Eye (tissue), 1 donor: ENCODE results near the gene FOXP1.

Experiments
- DNase-seq: peaks from one replicate; pipeline ENCODE4 v3.0.0-alpha.2; 2015

The FOXP1 gene

GRCh38 chr3:71111784-71112440 is 471.6 kb downstream of the FOXP1 start:
- no peak for DNase-seq

DNA sequence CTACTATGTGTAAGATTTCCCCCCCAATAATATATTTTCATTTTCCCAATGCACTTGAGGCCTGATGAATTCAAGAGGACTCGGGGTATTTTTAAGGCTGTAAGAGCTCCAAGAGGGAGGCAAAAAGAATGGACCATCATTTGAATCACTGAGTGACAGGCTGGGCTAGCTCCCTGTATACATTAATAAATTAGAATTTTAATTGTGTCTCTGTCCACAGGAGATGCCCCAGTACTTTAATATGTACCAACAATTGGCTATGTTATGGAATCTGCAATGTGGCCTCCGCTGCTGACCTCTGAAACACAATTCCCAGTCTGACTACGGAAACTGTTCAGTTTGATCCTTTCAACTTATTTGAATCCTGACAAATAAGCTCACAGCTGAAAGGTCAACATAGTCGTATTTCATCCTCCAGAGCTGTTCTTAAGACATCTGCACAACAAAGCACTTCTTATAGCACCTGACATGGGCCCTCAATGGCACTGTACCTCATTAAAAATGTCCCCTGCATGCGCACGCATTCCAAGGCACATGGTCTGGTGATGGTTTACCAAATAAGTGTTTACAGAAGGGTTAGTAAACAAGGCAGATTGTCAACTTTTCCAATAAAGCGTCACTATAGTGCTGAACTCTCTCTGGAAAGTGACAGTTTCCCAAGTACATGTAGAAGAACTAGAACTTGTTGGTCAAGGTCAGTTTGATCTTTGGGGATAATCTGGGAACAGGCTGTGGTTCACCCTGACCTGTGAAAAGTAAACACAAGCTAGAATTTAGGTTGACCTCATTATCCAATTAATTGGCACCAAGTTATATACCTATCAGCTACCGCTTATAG is 472.9 kb downstream of the FOXP1 start:
- DNase-seq, result no peak

DNA sequence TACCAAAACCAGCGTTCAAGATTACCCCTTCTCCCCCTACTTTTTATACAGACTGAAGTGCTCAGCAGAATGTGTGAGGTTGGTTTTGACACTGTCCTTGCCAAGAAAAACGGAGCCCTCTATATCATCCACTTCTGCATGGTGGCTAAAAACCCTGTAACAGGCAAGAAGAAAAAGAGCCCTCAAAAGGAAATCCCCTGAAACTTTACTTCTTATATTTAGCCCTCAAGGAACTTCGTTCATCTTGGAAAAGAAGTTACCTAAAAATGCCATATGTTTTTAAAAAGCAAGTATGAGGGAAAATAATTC is 473.6 kb downstream of the FOXP1 start:
- no peak for DNase-seq

DNA sequence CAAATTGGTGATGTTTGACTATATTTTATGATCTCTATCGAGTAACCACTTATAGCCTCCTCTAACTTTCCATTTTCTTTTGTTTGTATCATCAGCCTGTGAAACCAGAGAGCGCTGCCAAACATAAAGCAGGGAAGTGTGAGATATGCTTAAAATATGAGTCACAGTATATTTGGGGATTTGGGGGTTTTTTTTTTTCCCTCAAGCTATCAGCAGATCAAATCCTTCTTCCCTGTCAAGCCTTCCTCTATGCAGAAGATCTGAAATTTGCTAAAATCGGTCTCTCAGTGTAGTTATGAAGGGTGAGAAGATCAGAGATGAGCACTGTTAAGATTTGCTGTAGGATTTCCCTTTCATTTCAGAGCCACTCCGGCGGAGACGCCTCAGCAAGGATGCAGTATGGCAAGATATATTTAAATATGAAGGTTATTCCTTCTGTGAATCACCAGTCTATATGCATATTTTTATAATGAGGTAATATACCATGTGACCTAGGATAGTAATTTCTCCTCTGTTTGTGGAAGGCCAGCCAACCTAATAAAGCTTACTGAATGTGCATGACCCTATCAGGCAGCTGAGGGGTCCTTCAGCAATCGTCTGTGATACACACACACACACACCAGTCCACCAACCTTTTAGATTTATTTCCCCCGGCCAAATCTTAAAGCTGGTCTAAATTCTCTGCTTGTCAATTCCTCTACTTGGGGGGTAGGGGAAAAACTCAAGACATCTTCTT is 474.1 kb downstream of the FOXP1 start:
- peak; percentile 41 for DNase-seq

DNA sequence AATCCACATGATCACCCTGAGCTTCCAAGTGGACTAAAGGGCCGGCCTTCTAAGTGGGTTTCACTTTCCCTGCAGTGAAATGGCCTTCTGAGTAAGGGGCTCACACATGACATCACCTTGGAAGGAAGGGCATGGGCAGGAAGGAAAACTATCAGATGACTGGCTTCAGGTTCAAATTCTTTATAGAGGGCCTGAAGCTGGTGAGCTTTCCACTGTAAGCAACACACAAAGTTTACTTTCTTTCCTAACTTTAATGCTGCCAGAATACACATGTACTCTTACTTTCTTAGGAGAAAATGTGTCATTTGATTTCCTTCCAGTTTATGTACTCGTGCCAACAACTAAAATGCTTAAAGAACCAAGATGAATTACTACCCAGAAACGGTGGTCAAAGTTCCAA is 475.6 kb downstream of the FOXP1 start:
- no peak for DNase-seq

GRCh38 chr3:71104976-71105375 is 478.6 kb downstream of the FOXP1 start:
- no peak for DNase-seq

GRCh38 chr3:71104556-71104955 is 479.0 kb downstream of the FOXP1 start:
- DNase-seq, result no peak

DNA sequence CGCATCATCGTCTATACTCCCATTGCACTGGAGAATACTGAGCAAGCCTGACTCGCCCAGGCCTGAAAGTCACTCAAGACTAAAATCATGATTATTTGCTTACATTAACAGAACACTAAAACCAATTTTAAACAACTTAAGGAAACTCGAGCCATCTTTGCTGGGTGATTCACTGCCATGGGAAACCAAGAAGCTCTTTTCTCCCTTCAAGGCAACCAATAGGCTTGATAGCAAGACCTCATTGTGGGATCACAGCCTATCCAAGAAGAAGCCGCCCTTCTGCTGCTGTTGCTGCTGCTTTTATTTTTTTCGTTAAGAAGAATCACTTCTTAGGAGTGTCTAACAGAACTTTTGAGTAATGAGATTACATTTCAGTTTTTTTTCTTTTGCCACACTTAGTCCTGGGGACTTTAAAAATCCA is 479.4 kb downstream of the FOXP1 start:
- peak; percentile 43 for DNase-seq

GRCh38 chr3:71103430-71103921 is 480.1 kb downstream of the FOXP1 start:
- DNase-seq, result peak; percentile 69

- peak; percentile 76 for DNase-seq
These were observed 481.2 kb downstream of the FOXP1 start for GRCh38 chr3:71102111-71102983.

DNA sequence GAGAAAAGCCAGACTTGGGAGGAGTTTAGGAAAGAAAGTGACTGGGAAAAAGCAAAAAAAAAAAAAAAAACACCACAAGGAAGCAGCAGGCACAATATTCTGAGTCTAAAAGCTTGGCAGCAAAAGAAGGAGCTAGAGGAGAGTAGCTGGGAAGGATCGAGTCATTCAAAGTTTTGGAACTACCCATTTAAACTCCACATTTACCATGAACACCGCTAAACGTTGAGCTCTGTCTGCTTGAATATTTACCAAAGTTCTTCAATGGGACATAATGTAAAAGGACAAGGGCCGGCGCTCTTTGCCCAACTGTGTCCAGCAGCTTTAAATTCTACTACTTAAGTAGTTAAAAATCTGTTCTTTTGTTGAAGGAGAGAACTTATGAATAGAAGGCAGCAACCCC is 481.9 kb downstream of the FOXP1 start:
- peak; percentile 31 for DNase-seq

DNA sequence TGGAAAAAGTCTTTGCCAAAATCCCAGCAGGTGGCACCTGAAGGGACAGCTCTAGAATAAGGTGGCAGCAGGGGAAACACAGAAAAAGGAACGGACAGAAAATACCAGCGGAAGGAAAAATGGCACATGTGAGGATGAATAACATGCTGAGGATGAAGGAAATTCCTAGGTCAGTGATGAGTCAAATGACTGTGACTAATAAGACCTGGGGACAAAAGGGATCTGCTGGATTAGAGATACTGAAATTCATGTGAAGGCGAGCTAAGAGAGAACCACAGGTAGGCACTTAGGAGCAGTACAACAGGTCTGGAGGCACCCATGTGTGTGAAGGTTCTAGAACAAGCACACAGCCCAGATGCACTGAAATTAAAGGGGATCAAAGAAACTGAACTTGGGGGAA is 482.5 kb downstream of the FOXP1 start:
- DNase-seq, result no peak

- no peak for DNase-seq
These were observed 483.4 kb downstream of the FOXP1 start for GRCh38 chr3:71099997-71100719.

DNA sequence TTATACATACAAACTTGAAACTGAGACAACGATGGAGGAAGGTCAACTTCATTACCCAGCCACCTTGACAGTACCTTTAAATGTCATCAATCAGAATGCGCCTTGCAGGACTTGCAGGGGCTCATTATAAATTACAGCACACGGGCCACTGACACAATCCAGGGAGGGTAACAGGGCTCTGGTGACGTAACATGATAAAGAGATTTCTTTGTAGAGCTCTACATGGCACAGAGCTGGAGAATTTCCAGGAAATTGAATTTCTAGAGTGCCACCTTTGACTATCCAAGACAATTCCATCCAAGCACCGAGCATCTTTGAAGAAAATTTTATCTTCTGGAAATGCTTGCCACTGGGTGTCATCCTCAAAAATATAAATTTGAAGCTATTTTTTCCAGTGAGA is 486.0 kb downstream of the FOXP1 start:
- DNase-seq, result no peak

DNA sequence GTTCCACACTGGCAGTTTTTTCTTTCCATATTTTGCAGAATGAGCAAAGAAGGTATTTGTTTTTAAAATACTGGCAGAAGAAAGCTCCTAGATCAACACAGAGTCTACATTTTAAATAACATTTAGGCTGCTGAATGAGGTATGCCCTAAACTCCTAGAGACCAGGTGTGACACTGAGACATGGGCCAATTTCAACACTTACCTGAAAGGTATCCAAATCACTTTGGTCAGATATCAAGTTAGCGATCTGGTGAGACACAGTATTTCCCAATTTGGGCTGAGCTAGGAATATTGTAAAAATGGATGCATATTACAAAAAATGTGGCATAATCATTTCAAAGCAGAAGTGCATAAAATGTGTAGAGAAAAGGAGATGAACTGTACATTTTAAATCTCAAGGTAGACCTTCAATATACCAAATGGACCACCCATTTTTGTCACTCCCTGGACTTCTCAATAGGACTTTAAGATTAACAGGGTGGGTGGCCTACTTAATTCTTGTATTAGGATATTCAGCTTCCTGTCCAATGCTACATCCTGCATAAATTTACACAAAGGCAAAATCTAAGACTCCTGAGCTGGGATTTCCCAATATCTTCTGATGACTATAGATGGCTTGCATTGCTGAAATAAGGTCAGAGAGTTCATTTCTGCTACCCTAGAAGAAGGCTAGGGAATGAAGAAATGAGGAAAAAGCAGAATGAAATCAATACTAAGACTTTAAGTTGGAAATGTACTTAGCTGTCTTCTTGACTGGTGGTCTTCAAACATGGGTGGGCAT is 487.8 kb downstream of the FOXP1 start:
- DNase-seq, result no peak

DNA sequence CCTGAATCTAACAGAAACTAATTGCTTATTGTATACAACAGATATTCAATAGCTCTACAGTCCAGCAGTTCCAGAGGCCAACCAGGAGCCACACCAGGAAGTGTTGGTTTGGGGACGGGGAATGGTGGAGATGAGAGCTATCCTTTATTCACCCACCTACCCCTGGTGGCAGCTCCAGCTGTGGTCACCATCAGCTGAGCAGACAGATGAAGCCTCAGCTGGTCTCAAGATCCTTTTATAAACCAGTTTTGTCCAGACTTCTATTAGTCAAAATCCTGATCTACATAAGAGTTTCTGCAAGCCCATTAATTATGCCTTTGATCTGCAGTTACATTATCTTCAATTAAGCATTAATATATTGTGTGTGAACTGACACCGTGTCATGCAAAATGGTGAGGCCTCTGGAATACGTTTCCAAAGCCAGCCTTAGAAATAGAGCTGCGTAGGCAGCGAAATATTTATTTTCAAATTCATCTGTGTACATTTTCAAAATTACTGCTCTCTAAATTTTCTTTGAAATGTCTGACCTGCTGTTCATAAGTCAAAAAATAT is 488.8 kb downstream of the FOXP1 start:
- DNase-seq, result no peak

GRCh38 chr3:71092665-71093064 is 490.9 kb downstream of the FOXP1 start:
- no peak for DNase-seq

- no peak for DNase-seq
These were observed 493.3 kb downstream of the FOXP1 start for GRCh38 chr3:71090207-71090606.

GRCh38 chr3:71089271-71089847 is 494.2 kb downstream of the FOXP1 start:
- no peak for DNase-seq

GRCh38 chr3:71088742-71089141 is 494.8 kb downstream of the FOXP1 start:
- no peak for DNase-seq
